ENCODE data around the gene PACRG. TPM values are rescaled to one million over a fixed set of nuclear protein-coding genes. Genes with fewer than 3 reads are reported as not detected.

Gene PACRG
- total RNA-seq, 1 experiment from 2014 or later, result not detected

GRCh38 chr6:162904069-162904663 is 176.4 kb downstream of the PACRG start:
- H3K36me3 Mint-ChIP-seq (ENCODE audit: insufficient read depth, unreplicated experiment), result no peaks in the 10 kb centered on the region
- no peak for TF ChIP-seq CTCF (IDR thresholded peaks at IDR 0.05; ENCODE audit: insufficient read depth in 1 of 2, low read depth in 1 of 2, low read length in 1 of 2, severe bottlenecking in 1 of 2, unreplicated experiment in 1 of 2)
- no peak overlapping the region for H3K27ac Mint-ChIP-seq (ENCODE audit: unreplicated experiment)
- no peaks in the 10 kb centered on the region for H3K9me3 Mint-ChIP-seq (ENCODE audit: unreplicated experiment)
- no TSS peak for BruUV-seq (replicated peaks)
- Histone ChIP-seq H3K9me3 (no peaks in the 10 kb centered on the region), H3K4me1 (no peaks in the 10 kb centered on the region), H3K36me3 (ENCODE audit: control insufficient read depth, insufficient read depth, low read length) (no peaks in the 10 kb centered on the region), H3K4me3 (ENCODE audit: low read depth, low read length) (no peak overlapping the region), H3K27me3 (replicated peaks; ENCODE audit: control insufficient read depth, insufficient read depth, low read length) (no peaks in the 10 kb centered on the region)
- no peak overlapping the region for H3K4me3 Mint-ChIP-seq (ENCODE audit: unreplicated experiment)
- ChIA-PET POLR2A (no interaction called here), CTCF (no interaction called here)
- DNase-seq, result no peak
- peaks cover 20% of the 10 kb centered on the region for H3K27me3 Mint-ChIP-seq (ENCODE audit: insufficient read depth, unreplicated experiment)
- no peaks in the 10 kb centered on the region for H3K4me1 Mint-ChIP-seq (ENCODE audit: low read depth, unreplicated experiment)
- intact Hi-C loops (cut with micrococcal nuclease; ENCODE audit: unreplicated experiment), result no loop called here

- TF ChIP-seq CTCF (IDR thresholded peaks at IDR 0.05; ENCODE audit: insufficient read depth in 1 of 2, low read depth in 1 of 2, low read length in 1 of 2, severe bottlenecking in 1 of 2, unreplicated experiment in 1 of 2), result no peak
- H3K4me1 ChIP-seq, result no peaks in the 10 kb centered on the region
- Mint-ChIP-seq H3K4me1 (ENCODE audit: low read depth, unreplicated experiment) (no peaks in the 10 kb centered on the region), H3K36me3 (ENCODE audit: insufficient read depth, unreplicated experiment) (no peaks in the 10 kb centered on the region), H3K27me3 (ENCODE audit: insufficient read depth, unreplicated experiment) (peaks cover 9% of the 10 kb centered on the region), H3K9me3 (ENCODE audit: unreplicated experiment) (no peaks in the 10 kb centered on the region), H3K27ac (ENCODE audit: unreplicated experiment) (no peak overlapping the region), H3K4me3 (ENCODE audit: unreplicated experiment) (no peak overlapping the region)
- CTCF ChIA-PET, result no interaction called here
- POLR2A ChIA-PET, result no interaction called here
- no TSS peak for BruUV-seq (replicated peaks)
- no peaks in the 10 kb centered on the region for H3K9me3 ChIP-seq
- no peaks in the 10 kb centered on the region for H3K27me3 ChIP-seq (replicated peaks; ENCODE audit: control insufficient read depth, insufficient read depth, low read length)
- DNase-seq, result no peak
- H3K36me3 ChIP-seq (ENCODE audit: control insufficient read depth, insufficient read depth, low read length), result no peaks in the 10 kb centered on the region
- intact Hi-C loops (cut with micrococcal nuclease; ENCODE audit: unreplicated experiment), result no loop called here
- H3K4me3 ChIP-seq (ENCODE audit: low read depth, low read length), result no peak overlapping the region
These were observed 178.7 kb downstream of the PACRG start for GRCh38 chr6:162906479-162906878.

- H3K4me1 ChIP-seq, result no peaks in the 10 kb centered on the region
- H3K36me3 Mint-ChIP-seq (ENCODE audit: insufficient read depth, unreplicated experiment), result no peaks in the 10 kb centered on the region
- no peak overlapping the region for H3K27ac Mint-ChIP-seq (ENCODE audit: unreplicated experiment)
- H3K9me3 ChIP-seq, result no peaks in the 10 kb centered on the region
- no peak overlapping the region for H3K4me3 Mint-ChIP-seq (ENCODE audit: unreplicated experiment)
- no peak for TF ChIP-seq CTCF (IDR thresholded peaks at IDR 0.05; ENCODE audit: insufficient read depth in 1 of 2, low read depth in 1 of 2, low read length in 1 of 2, severe bottlenecking in 1 of 2, unreplicated experiment in 1 of 2)
- no peaks in the 10 kb centered on the region for H3K36me3 ChIP-seq (ENCODE audit: control insufficient read depth, insufficient read depth, low read length)
- POLR2A ChIA-PET, result no interaction called here
- no peak for DNase-seq
- peaks cover 9% of the 10 kb centered on the region for H3K27me3 Mint-ChIP-seq (ENCODE audit: insufficient read depth, unreplicated experiment)
- H3K27me3 ChIP-seq (replicated peaks; ENCODE audit: control insufficient read depth, insufficient read depth, low read length), result no peaks in the 10 kb centered on the region
- intact Hi-C loops (cut with micrococcal nuclease; ENCODE audit: unreplicated experiment), result no loop called here
- no peaks in the 10 kb centered on the region for H3K9me3 Mint-ChIP-seq (ENCODE audit: unreplicated experiment)
- no peaks in the 10 kb centered on the region for H3K4me1 Mint-ChIP-seq (ENCODE audit: low read depth, unreplicated experiment)
- BruUV-seq (replicated peaks), result no TSS peak
- H3K4me3 ChIP-seq (ENCODE audit: low read depth, low read length), result no peak overlapping the region
- CTCF ChIA-PET, result no interaction called here
These were observed 180.2 kb downstream of the PACRG start for GRCh38 chr6:162907876-162908481.

Data from Caco-2 (cell line).